HG03575 (cell line): ENCODE data around the gene SLCO1A2.

Experiments
- ATAC-seq: cut with Tn5 transposase; IDR thresholded peaks from one replicate; pipeline ENCODE4 v1.9.1; 2021; ENCODE audit not compliant: unreplicated experiment, insufficient number of reproducible peaks, low FRiP score; ENCODE audit errors: extremely low read depth

The SLCO1A2 gene

GRCh38 chr12:21337959-21338744 lies 3.4 kb upstream of the SLCO1A2 start:
- ATAC-seq = no peak

- no peak for ATAC-seq
These were observed 2.7 kb upstream of the SLCO1A2 start for GRCh38 chr12:21337453-21337852.

GRCh38 chr12:21336656-21337055 lies 1.9 kb upstream of the SLCO1A2 start:
- no peak for ATAC-seq

GRCh38 chr12:21330682-21331253 lies 3.9 kb downstream of the SLCO1A2 start:
- ATAC-seq = no peak

GRCh38 chr12:21328578-21328977 lies 6.1 kb downstream of the SLCO1A2 start:
- ATAC-seq = no peak

- ATAC-seq = no peak
These were observed 10.2 kb downstream of the SLCO1A2 start for GRCh38 chr12:21324551-21324950.

GRCh38 chr12:21323736-21324135 lies 11.0 kb downstream of the SLCO1A2 start:
- ATAC-seq = no peak

- no peak for ATAC-seq
These were observed 25.9 kb downstream of the SLCO1A2 start for GRCh38 chr12:21308785-21309184.

GRCh38 chr12:21305661-21306060 lies 29.1 kb downstream of the SLCO1A2 start:
- no peak for ATAC-seq

- no peak for ATAC-seq
These were observed 34.1 kb downstream of the SLCO1A2 start for GRCh38 chr12:21300632-21301031.

- no peak for ATAC-seq
These were observed 37.8 kb downstream of the SLCO1A2 start for GRCh38 chr12:21296751-21297406.

- ATAC-seq = no peak
These were observed 38.4 kb downstream of the SLCO1A2 start for GRCh38 chr12:21296348-21296747.

- no peak for ATAC-seq
These were observed 40.5 kb downstream of the SLCO1A2 start for GRCh38 chr12:21294176-21294575.

GRCh38 chr12:21292111-21292510 lies 42.6 kb downstream of the SLCO1A2 start:
- ATAC-seq = no peak

- ATAC-seq = no peak
These were observed 45.0 kb downstream of the SLCO1A2 start for GRCh38 chr12:21289698-21290097.

GRCh38 chr12:21276826-21277225 lies 57.9 kb downstream of the SLCO1A2 start:
- ATAC-seq = no peak

GRCh38 chr12:21265932-21266331 lies 68.8 kb downstream of the SLCO1A2 start:
- no peak for ATAC-seq

GRCh38 chr12:21264232-21264631 lies 70.5 kb downstream of the SLCO1A2 start:
- ATAC-seq = no peak

GRCh38 chr12:21257172-21257571 lies 77.5 kb downstream of the SLCO1A2 start:
- ATAC-seq = no peak

GRCh38 chr12:21252070-21252469 lies 82.6 kb downstream of the SLCO1A2 start:
- ATAC-seq = no peak
